8988T (cell line): ENCODE measurements around the gene PTPRN2.
"Not testable (repeated sequence)": the region's sequence is repeated elsewhere in the genome, so short reads cannot be mapped to it uniquely, and the experiment has no call there.

Experiments
- DNase-seq: peaks from one replicate; pipeline ENCODE4 v3.0.0; 2011

PTPRN2 gene

GRCh38 chr7:157750291-157750690 lies 837.3 kb downstream of the PTPRN2 start:
- DNase-seq = no peak

DNA sequence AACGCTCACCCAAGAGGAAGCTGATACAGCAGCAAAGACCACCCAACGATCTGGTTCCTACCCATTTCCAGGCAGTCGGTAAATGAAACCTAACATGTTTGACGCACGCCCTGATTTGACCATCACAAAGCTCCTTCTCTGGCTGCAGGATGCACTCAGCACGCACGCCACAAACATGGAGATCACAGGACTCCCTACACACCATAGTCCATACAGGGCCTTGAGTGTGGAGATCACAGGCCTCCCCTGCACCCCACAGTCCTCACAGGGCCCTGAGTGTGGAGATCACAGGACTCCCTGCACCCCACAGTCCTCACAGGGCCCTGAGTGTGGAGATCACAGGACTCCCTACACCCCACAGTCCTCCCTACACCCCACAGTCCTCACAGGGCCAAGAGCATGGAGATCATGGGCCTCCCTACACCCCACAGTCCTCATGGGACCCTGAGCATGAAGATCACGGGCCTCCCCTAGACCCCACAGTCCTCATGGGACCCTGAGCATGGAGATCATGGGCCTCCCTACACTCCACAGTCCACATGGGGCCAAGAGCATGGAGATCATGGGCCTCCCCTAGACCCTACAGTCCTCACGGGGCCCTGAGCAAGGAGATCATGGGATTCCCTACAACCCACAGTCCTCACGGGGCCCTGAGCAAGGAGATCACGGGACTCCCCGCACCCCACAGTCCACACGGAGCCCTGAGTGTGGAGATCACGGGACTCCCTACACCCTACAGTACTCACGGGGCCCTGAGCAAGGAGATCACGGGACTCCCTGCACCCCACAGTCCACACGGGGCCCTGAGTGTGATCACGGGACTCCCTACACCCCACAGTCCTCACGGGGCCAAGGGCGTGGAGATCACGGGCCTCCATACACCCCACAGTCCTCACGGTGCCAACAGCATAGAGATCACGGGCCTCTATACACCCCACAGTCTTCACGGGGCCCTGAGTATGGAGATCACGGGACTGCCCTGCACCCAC lies 841.6 kb downstream of the PTPRN2 start:
- no peak for DNase-seq

GRCh38 chr7:157744786-157745601 lies 842.6 kb downstream of the PTPRN2 start:
- DNase-seq = no peak

DNA sequence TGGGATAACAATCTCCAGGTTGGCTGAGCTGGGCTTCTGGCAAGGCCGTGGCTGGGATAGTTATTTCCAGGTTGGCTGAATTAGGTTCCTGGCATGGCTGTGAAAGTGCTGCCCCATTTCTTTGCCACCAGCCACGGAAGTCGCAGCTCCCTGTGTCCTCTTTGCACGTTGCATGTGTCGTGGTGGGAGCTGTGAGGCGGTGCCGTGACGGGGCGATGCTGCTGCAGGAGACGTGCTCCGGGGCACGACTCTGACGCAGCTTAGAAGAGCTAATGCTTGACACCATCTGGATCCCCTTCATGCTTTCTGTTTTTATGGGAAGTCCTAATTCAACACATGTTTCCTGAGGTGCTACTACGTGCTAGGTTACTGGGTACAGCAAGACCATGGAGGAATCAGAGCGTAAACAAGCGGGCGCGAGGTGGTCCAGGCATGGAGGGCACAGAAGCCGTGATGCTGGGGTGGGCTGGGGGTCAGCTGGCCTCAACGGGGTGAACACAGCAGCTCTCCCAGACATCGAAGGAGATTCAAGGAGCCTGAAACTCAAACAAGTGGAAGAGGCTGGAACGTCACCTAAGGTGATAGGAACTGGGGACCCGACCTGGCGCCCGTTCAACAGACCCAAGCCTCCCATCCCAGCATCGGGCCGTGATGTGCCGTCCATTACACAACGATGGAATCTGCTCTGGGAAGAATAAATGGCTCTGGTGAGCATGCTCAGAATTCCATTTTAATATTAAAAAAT lies 843.7 kb downstream of the PTPRN2 start:
- DNase-seq = no peak

- DNase-seq = no peak
These were observed 847.3 kb downstream of the PTPRN2 start for GRCh38 chr7:157740251-157740798.

- no peak for DNase-seq
These were observed 848.0 kb downstream of the PTPRN2 start for GRCh38 chr7:157739650-157740049.

- no peak for DNase-seq
These were observed 848.6 kb downstream of the PTPRN2 start for GRCh38 chr7:157739031-157739430.

DNA sequence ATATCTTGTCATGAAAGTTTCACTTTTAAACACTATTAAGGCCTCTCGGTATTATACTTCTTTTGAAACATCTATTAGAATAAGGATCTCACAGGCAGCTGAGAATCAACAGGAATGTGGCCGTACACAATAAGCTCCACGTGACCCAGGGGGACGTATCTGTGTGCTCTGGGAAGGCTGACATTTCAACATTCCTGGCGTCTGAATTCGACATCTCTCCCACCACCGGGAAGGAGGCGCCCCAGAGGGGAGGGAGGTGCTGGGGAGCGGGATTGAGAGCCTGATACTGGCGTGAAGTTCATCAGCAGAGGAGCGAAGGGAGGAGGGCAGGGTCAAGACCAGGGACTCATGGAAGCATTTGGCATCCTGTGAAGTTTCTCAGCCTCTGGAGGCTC lies 849.6 kb downstream of the PTPRN2 start:
- DNase-seq = no peak

DNA sequence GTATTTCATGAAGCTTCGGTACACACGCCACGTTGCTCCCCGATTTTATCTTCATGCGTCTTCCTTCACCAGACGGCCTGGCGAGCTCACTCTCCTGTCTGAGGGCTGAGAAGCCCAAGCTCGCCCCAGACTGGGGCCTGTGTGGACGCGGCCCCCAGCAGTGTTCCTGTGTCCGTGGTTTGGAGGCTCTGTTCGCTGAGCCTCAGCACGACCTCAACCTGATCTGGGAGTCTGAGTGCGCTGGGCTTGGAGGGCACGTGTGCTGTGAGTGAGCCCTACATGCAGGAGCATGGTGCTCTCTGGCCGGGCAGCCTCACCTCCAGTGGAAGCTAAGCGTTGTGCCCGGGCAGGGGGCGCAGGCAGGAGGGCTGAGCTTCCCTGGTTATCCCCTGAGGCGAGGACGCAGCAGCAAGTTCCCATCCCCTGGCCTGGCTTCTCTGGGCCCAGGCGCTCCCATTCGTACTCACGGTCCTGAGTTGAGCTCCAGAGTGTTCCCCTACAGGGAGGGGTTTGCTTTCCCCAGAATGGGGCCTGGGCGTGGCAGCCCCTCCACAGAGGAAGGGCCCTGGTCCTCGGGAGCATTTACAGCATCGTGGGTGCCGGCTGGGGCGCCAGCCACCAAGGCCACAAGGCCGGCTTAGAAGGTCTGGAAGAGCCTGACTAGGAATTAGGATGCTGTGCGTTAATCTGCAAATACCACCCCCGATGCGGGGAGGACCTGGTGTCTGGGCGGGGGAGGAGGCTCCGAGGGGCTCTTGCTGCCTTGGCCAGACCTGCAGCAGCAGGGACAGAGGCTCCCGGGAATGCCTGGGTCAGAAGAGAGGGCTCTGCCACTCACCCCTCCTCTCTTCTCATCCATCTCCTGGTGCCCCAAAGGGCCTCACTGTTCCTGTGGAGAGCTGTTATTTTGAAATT lies 850.2 kb downstream of the PTPRN2 start:
- no peak for DNase-seq

DNA sequence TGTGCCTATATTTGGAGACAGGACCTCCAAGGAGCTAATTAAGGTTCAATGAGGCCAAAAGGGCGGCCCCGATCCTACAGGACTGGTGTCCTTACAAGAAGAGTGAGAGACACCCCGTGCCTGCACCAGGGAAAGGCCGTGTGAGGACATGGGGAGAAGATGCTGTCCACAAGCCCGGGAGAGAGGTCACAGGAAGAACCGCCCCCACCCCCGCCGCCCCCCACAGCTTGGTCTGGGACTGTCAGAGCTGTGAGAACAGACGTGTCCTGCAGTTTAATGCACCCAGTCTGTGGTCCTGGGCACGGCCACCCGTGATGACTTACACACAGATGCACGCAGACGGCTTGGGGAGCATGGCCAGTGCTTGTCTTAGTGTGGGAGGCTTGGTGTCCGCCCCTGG lies 851.3 kb downstream of the PTPRN2 start:
- no peak for DNase-seq

GRCh38 chr7:157735826-157736225 lies 851.8 kb downstream of the PTPRN2 start:
- DNase-seq = no peak

DNA sequence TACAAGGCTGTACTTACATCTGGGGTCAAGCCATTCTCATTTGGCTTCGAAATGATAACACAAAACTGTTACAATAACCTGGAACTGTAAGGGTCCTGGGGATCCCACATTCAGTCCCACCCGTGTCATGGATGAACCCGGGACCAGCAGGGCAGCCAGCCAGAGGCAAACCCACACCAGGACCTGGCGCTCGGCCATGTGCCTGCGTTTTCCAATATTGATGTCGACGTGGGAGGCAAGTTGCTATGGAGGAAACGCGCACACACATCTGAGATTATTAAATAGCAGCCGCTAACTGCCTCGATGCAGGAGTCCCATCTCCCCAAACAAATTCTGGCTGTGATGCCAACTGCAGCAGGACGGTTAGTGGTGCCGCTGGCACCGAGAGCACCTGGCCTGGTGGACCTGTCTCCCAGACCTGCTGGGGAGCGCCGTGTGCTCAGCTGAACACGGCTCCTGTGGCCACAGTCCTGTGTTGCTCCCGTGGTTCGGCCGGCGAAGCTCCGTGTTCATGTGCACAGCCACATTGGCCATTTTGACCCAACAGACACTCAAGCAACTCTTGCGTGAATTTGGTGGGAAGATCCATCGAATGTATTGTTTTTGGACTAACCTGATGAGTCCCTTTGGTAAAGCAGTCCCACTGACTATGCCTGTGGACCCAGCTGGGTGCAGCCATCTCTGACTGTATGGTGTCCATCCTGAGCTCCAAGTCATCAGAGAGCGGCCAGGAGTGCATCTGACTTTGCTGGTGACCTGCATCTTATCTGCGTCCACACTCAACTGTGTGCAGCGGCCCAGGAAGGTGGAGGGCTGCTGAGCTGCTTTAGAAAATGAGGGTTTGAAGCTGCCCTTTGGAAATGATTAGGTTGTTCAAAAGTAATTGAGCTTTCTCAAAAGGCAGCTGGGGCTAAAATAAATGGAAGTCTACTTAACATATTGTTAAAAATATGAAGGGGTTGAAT lies 852.7 kb downstream of the PTPRN2 start:
- no peak for DNase-seq

DNA sequence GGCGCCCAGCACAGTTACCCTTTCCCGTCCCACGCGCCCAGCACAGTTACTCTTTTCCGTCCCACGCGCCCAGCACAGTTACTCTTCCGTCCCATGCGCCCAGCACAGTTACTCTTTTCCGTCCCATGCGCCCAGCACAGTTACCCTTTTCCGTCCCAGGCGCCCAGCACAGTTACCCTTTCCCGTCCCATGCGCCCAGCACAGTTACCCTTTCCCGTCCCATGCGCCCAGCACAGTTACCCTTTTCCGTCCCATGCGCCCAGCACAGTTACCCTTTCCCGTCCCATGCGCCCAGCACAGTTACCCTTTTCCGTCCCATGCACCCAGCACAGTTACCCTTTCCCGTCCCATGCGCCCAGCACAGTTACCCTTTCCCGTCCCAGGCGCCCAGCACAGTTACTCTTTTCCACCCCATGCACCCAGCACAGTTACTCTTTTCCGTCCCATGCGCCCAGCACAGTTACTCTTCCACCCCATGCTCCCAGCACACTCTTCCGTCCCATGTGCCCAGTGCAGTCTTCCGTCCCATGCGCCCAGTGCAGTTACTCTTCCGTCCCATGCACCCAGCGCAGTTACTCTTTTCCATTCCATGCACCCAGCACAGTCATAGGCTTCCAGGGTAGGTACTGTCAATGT lies 853.7 kb downstream of the PTPRN2 start:
- not testable (repeated sequence) for DNase-seq

DNA sequence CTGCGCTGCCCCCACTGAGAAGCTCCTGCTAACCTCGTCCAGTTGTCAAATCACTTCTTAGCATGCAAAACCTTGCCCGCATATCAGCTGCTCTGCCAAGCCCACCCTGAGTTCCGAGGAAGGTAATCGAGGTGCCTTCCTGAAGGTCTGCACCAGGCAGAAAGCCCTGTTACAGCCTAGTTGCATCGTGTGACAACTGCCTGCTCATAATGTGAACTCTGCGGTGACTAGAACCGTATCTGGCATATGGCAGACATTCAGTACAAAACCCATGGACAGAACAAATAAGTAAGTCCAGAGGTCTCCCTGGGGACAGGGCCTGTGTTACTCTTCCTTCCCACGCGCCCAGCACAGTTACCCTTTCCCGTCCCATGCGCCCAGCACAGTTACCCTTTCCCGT lies 856.5 kb downstream of the PTPRN2 start:
- no peak for DNase-seq

GRCh38 chr7:157730614-157731013 lies 857.0 kb downstream of the PTPRN2 start:
- DNase-seq = no peak

- no peak for DNase-seq
These were observed 858.1 kb downstream of the PTPRN2 start for GRCh38 chr7:157729566-157729965.

GRCh38 chr7:157727964-157728615 lies 859.5 kb downstream of the PTPRN2 start:
- DNase-seq = no peak

DNA sequence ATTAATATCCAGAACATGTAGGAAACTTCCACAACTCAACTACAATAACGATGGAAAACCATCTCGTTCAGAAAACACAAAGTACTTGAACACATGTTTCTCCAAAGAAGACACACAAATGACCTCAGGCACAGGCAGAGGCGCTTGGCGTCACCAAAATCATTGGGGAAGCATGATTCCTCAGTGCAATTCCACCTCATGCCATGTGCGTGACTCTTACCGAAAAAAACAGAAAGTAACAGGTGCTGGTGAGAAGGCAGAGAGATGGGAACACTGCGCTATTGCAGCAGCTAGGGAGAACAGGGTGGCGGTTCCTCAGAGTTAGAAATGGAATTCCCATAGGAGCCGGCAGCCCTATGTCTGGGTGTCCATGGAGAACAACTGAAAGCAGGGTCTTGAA lies 860.9 kb downstream of the PTPRN2 start:
- no peak for DNase-seq

- not testable (repeated sequence) for DNase-seq
These were observed 862.3 kb downstream of the PTPRN2 start for GRCh38 chr7:157725312-157725711.
